HepG2 (cell line): ENCODE data around the gene UHMK1. TPM values are rescaled to one million over a fixed set of nuclear protein-coding genes. Genes with fewer than 3 reads are reported as not detected.

ENCODE experiments used
- ATAC-seq: fragments of 200-7000 bp; cut with Tn5 transposase; 3 replicates; pipeline ENCODE4 v1.9.1; 2020; ENCODE audit warnings: mild to moderate bottlenecking, moderate library complexity
- BruUV-seq: library from RNA; stranded (reverse); fragments of 400-500 nt; replicated peaks from 2 replicates; lab custom pipeline; 2021; lab: Mats Ljungman, UMichigan
- CTCF ChIA-PET: fragments of 300-600 bp; formaldehyde crosslinking; extraction: SDS; loops from one replicate; lab custom pipeline; 2021; ENCODE audit warnings: low total read pairs, inconsistent platforms, low intra/inter-chr PET ratio; lab: Yijun Ruan, JAX
- POLR2A ChIA-PET: fragments of 350-600 bp; sonication (Branson Sonifier 250); formaldehyde crosslinking; loops from one replicate; lab custom pipeline; 2020; ENCODE audit warnings: antibody characterized with exemption, inconsistent platforms; lab: Yijun Ruan, JAX
- DNase-seq: peaks from one replicate; pipeline ENCODE4 v3.0.0-alpha.2; 2015; ENCODE audit warnings: low spot score
- FAIRE-seq: peaks from 3 replicates; lab custom pipeline; 2011; peaks lifted over from hg19 to GRCh38; lab: Jason Lieb, UNC
- H2AFZ ChIP-seq: one replicate; pipeline ENCODE4 v1.6.1; 2011; ENCODE audit warnings: low read length, inconsistent platforms
- H3K27ac ChIP-seq: fragments of 300-600 bp; 3 replicates; pipeline ENCODE4 v1.8.0; 2011; ENCODE audit warnings: mixed run types, mild to moderate bottlenecking, mixed read lengths, low read length, inconsistent platforms; ENCODE audit not compliant: insufficient read depth; ENCODE audit errors: extremely low read length
- H3K27me3 ChIP-seq, 2 experiments: fragments of 200-600 bp in 1 of 2; 2 replicates in 1 of 2; 3 replicates in 1 of 2; pipeline versions ENCODE4 v1.6.0 to v1.8.0; 2011; ENCODE audit warnings: low read length in 2 of 2, mild to moderate bottlenecking in 2 of 2, moderate library complexity in 2 of 2, inconsistent platforms in 1 of 2; ENCODE audit not compliant: insufficient read depth in 2 of 2, control insufficient read depth in 1 of 2
- H3K36me3 ChIP-seq, 2 experiments: fragments of 200-600 bp in 1 of 2; replicated peaks in 1 of 2; 2 replicates in 1 of 2; 3 replicates in 1 of 2; pipeline versions ENCODE4 v1.5.1 to v1.8.0; 2011; ENCODE audit warnings: low read length in 2 of 2, inconsistent platforms in 1 of 2; ENCODE audit not compliant: insufficient read depth in 2 of 2, control insufficient read depth in 1 of 2
- H3K4me1 ChIP-seq: 2 replicates; pipeline ENCODE4 v1.5.1; 2012; ENCODE audit warnings: low read length, inconsistent platforms; ENCODE audit not compliant: insufficient read depth
- H3K4me2 ChIP-seq: 2 replicates; pipeline ENCODE4 v1.6.0; 2011; ENCODE audit warnings: low read depth, low read length, inconsistent platforms
- H3K4me3 ChIP-seq, 3 experiments: fragments of 200-600 bp in 1 of 3; sonication (generic), shearing (Covaris generic) in 1 of 3; replicated peaks in 1 of 3; 2 replicates each; pipeline ENCODE4 v1.5.1; 2011 to 2016; ENCODE audit warnings: low read length in 3 of 3, inconsistent platforms in 2 of 3, low read depth in 2 of 3, mild to moderate bottlenecking in 2 of 3, control low read depth in 1 of 3, mixed read lengths in 1 of 3; ENCODE audit not compliant: insufficient read depth in 1 of 3
- H3K79me2 ChIP-seq: one replicate; pipeline ENCODE4 v1.6.1; 2011; ENCODE audit warnings: low read length, inconsistent platforms; ENCODE audit not compliant: insufficient read depth
- H3K9ac ChIP-seq: 2 replicates; pipeline ENCODE4 v1.6.0; 2011; ENCODE audit warnings: mild to moderate bottlenecking, low read depth, low read length, inconsistent platforms; ENCODE audit not compliant: insufficient read depth
- H3K9me3 ChIP-seq: 2 replicates; pipeline ENCODE4 v1.5.1; 2012; ENCODE audit warnings: mild to moderate bottlenecking, low read length
- H4K20me1 ChIP-seq: 2 replicates; pipeline ENCODE4 v1.6.0; 2011; ENCODE audit warnings: inconsistent platforms, mild to moderate bottlenecking, low read length, moderate library complexity; ENCODE audit not compliant: insufficient read depth
- MTA1 ChIP-seq: sonication (generic); formaldehyde crosslinking; IDR thresholded peaks from 2 replicates; pipeline ENCODE4 v1.4.0; 2020; ENCODE audit warnings: missing genetic modification reagents, mild to moderate bottlenecking, borderline replicate concordance
- ZBTB14 ChIP-seq: sonication (generic); formaldehyde crosslinking; IDR thresholded peaks from 2 replicates; pipeline ENCODE4 v1.4.0; 2020; ENCODE audit warnings: missing genetic modification reagents
- ZBTB39 ChIP-seq: sonication (generic); formaldehyde crosslinking; IDR thresholded peaks from 2 replicates; pipeline ENCODE4 v1.5.0; 2020; ENCODE audit warnings: missing genetic modification reagents
- WGBS: methylation state at CpG from one replicate; pipeline ENCODE4 v1.1.6; 2017; ENCODE audit warnings: low lambda C conversion rate; 5-methylcytosine and 5-hydroxymethylcytosine counted together
- in situ Hi-C: cut with HindIII; loops from 2 replicates; pipeline ENCODE4 v1.10.0; 2017; ENCODE audit warnings: low pct_unique_long_range_greater_than_20kb; ENCODE audit not compliant: extremely low pct_ligation_motif_present
- intact Hi-C: fragments of 100-400 bp; cut with micrococcal nuclease; formaldehyde crosslinking; loops from one replicate; pipeline ENCODE4 v1.10.0; 2022; ENCODE audit not compliant: unreplicated experiment
- polyA plus RNA-seq, 8 experiments: library from polyadenylated mRNA; depleted of rRNA in 3 of 8; stranded (reverse) in 7 of 8; unstranded in 1 of 8; fragments of >200 nt; fragmentation: Illumina TruSeq in 4 of 8; extraction: Trizol in 4 of 8; gene quantifications; 2 replicates each; pipeline versions ENCODE4 v1.2.1 to v1.2.3, GENCODE V29; 2011 to 2016; ENCODE audit warnings: low read depth in 4 of 8, missing spikeins in 1 of 8, mixed read lengths in 1 of 8; ENCODE audit not compliant: insufficient read depth in 1 of 8
- total RNA-seq, 5 experiments: library from RNA; depleted of rRNA; stranded (reverse); fragments of >200 nt; fragmentation: Illumina TruSeq; extraction: Trizol; gene quantifications; 2 replicates each; pipeline ENCODE4 v1.2.3, GENCODE V29; 2016; ENCODE audit warnings: low read depth in 1 of 5

The UHMK1 gene
- total and polyA plus RNA-seq, 2 of the 13 experiments (the other 11 are each of a cell fraction or from before 2014, with no cell fraction given): 12.9 to 20.0 TPM

GRCh38 chr1:162557536-162557935 is 59.9 kb downstream of the UHMK1 start:
- H3K9me3 ChIP-seq: no peaks in the 10 kb centered on the region
- no peaks in the 10 kb centered on the region for H4K20me1 ChIP-seq
- H3K36me3 ChIP-seq: no peaks in the 10 kb centered on the region
- no peak overlapping the region for H3K4me3 ChIP-seq
- ChIA-PET CTCF (no interaction called here), POLR2A (no interaction called here)
- DNase-seq: no peak
- BruUV-seq: no TSS peak
- in situ Hi-C loops: no loop called here
- H3K79me2 ChIP-seq: peaks cover 9% of the 10 kb centered on the region
- H3K9ac ChIP-seq: no peak overlapping the region
- peaks cover 10% of the 10 kb centered on the region for H3K4me1 ChIP-seq
- FAIRE-seq: no peak
- H3K4me2 ChIP-seq: no peak overlapping the region
- no peak for TF ChIP-seq MTA1
- TF ChIP-seq ZBTB39 (CRISPR knock-in tag): no peak
- TF ChIP-seq ZBTB14 (CRISPR knock-in tag): no peak
- ATAC-seq: no peak
- H3K27me3 ChIP-seq: no peaks in the 10 kb centered on the region; a peak in 1 of 5 replicates
- WGBS: 62% methylated on average over 3 of the region's 3 CpGs
- intact Hi-C loops: no loop called here
- no peak overlapping the region for H3K27ac ChIP-seq
- no peak overlapping the region for H2AFZ ChIP-seq
